Endothelial cell of umbilical vein (primary cell): ENCODE data around the gene KRTAP5-1. TPM values are rescaled to one million over a fixed set of nuclear protein-coding genes. Genes with fewer than 3 reads are reported as not detected.

ENCODE experiments used
- BruUV-seq: library from RNA; stranded (reverse); fragments of 400-500 nt; replicated peaks from 2 replicates; lab custom pipeline; 2021; lab: Mats Ljungman, UMichigan
- CTCF ChIA-PET: fragments of 300-600, 350-600 bp; sonication (Branson Sonifier 250); formaldehyde crosslinking; loops from one replicate; lab custom pipeline; 2021; ENCODE audit warnings: antibody characterized with exemption, inconsistent platforms; lab: Charles Lee
- POLR2A ChIA-PET: fragments of 300-600, 350-600 bp; sonication (Branson Sonifier 250); formaldehyde crosslinking; loops from one replicate; lab custom pipeline; 2021; ENCODE audit warnings: antibody characterized with exemption, inconsistent platforms; lab: Charles Lee
- DNase-seq: peaks from one replicate; pipeline ENCODE4 v3.0.0-alpha.2; 2011; ENCODE audit warnings: low read depth, low spot score
- FAIRE-seq: peaks from 2 replicates; lab custom pipeline; 2011; peaks lifted over from hg19 to GRCh38; lab: Jason Lieb, UNC
- H2AFZ ChIP-seq: 2 replicates; pipeline ENCODE4 v1.6.0; 2012; ENCODE audit warnings: low read depth, low read length, control low read depth, inconsistent platforms
- H3K27ac ChIP-seq: 2 replicates; pipeline ENCODE4 v1.5.1; 2011; ENCODE audit warnings: low read depth, mild to moderate bottlenecking, control low read depth, low read length, moderate library complexity; ENCODE audit not compliant: insufficient read depth
- H3K27me3 ChIP-seq, 2 experiments: 2 replicates each; pipeline versions ENCODE4 v1.6.0 to v1.6.1; 2011; ENCODE audit warnings: low read length in 2 of 2, mixed read lengths in 1 of 2; ENCODE audit not compliant: control insufficient read depth in 2 of 2, insufficient read depth in 2 of 2
- H3K36me3 ChIP-seq, 2 experiments: 2 replicates in 1 of 2; 3 replicates in 1 of 2; pipeline ENCODE4 v1.5.1; 2011; ENCODE audit warnings: low read length in 2 of 2, mild to moderate bottlenecking in 1 of 2, moderate library complexity in 1 of 2; ENCODE audit not compliant: control insufficient read depth in 2 of 2, insufficient read depth in 2 of 2; ENCODE audit errors: extremely low read depth in 1 of 2
- H3K4me1 ChIP-seq: 3 replicates; pipeline ENCODE4 v1.5.1; 2011; ENCODE audit warnings: mild to moderate bottlenecking, low read length; ENCODE audit not compliant: control insufficient read depth, insufficient read depth; ENCODE audit errors: extremely low read depth
- H3K4me2 ChIP-seq: 2 replicates; pipeline ENCODE4 v1.6.1; 2011; ENCODE audit warnings: low read length, control low read depth, mixed read lengths; ENCODE audit not compliant: insufficient read depth
- H3K4me3 ChIP-seq, 3 experiments: fragments of 200-600 bp in 1 of 3; sonication (generic), shearing (Covaris generic) in 1 of 3; replicated peaks in 1 of 3; 2 replicates each; pipeline ENCODE4 v1.5.1; 2011 to 2016; ENCODE audit warnings: control low read depth in 3 of 3, low read length in 3 of 3, mild to moderate bottlenecking in 2 of 3, inconsistent platforms in 1 of 3, low read depth in 1 of 3, moderate library complexity in 1 of 3; ENCODE audit not compliant: insufficient read depth in 1 of 3
- H3K79me2 ChIP-seq: 2 replicates; pipeline ENCODE4 v1.6.0; 2012; ENCODE audit warnings: low read length, inconsistent platforms; ENCODE audit not compliant: control insufficient read depth, insufficient read depth
- H3K9ac ChIP-seq: replicated peaks from 2 replicates; pipeline ENCODE3; 2011; ENCODE audit warnings: low read length, control low read depth; ENCODE audit not compliant: insufficient read depth; ENCODE audit errors: extremely low read depth
- H3K9me1 ChIP-seq: replicated peaks from 3 replicates; pipeline ENCODE4 v1.6.0; 2011; ENCODE audit warnings: mild to moderate bottlenecking, low read length; ENCODE audit not compliant: control insufficient read depth, insufficient read depth; ENCODE audit errors: extremely low read depth
- H3K9me3 ChIP-seq: replicated peaks from 2 replicates; pipeline ENCODE4 v1.5.1; 2012; ENCODE audit warnings: low read length, inconsistent platforms; ENCODE audit not compliant: control insufficient read depth, insufficient read depth
- H4K20me1 ChIP-seq: replicated peaks from 2 replicates; pipeline ENCODE3; 2011; ENCODE audit warnings: mild to moderate bottlenecking, low read length; ENCODE audit not compliant: control insufficient read depth, insufficient read depth; ENCODE audit errors: extremely low read depth
- EZH2 ChIP-seq: IDR thresholded peaks from 2 replicates; pipeline ENCODE4 v1.6.1; 2012; ENCODE audit warnings: borderline replicate concordance, low read depth, mild to moderate bottlenecking, moderate library complexity, low read length, inconsistent platforms; ENCODE audit not compliant: severe bottlenecking
- MAX ChIP-seq: IDR thresholded peaks from 2 replicates; pipeline ENCODE4 v1.6.1; 2011; ENCODE audit not compliant: insufficient read depth, insufficient read length
- POLR2A ChIP-seq: IDR thresholded peaks from 2 replicates; pipeline ENCODE4 v1.6.1; 2012; ENCODE audit warnings: low read depth, mild to moderate bottlenecking, control low read depth, low read length
- dilution Hi-C: fragments of 300-500 bp; cut with MboI; formaldehyde crosslinking; loops from one replicate; pipeline ENCODE4 v1.15.0; 2019; ENCODE audit warnings: low sequenced_read_pairs; ENCODE audit not compliant: extremely low pct_ligation_motif_present
- intact Hi-C: fragments of 100-400 bp; cut with micrococcal nuclease; formaldehyde crosslinking; loops from one replicate; pipeline ENCODE4 v1.10.0; 2022
- polyA plus RNA-seq, 4 experiments: library from polyadenylated mRNA; depleted of rRNA in 3 of 4; stranded (reverse) in 3 of 4; unstranded in 1 of 4; fragments of >200 nt; gene quantifications; 2 replicates each; pipeline versions ENCODE4 v1.2.1 to v1.2.3, GENCODE V29; 2011 to 2012; ENCODE audit warnings: missing spikeins in 1 of 4
- total RNA-seq: library from RNA; stranded (reverse); gene quantifications from 2 replicates; pipeline ENCODE4 v1.2.3, GENCODE V29; 2021
- TF ChIP-seq, protein P1 (sequence below), 2 donors: IDR thresholded peaks; 1 replicate in 1 of 2; 2 replicates in 1 of 2; pipeline ENCODE4 v1.5.1; 2011; ENCODE audit warnings: low read length in 2 of 2, mild to moderate bottlenecking in 2 of 2, moderate library complexity in 2 of 2, control low read depth in 1 of 2, inconsistent platforms in 1 of 2, low read depth in 1 of 2; ENCODE audit not compliant: insufficient read depth in 1 of 2; ENCODE audit errors: extremely low read depth in 1 of 2

Gene KRTAP5-1
- total and polyA plus RNA-seq, 2 donors (not counting 3 experiments of a cell fraction or from before 2014, with no cell fraction given), result not detected

- no peaks in the 10 kb centered on the region for H4K20me1 ChIP-seq
- no TSS peak for BruUV-seq
- FAIRE-seq, result peak; percentile 71
- TF ChIP-seq, protein P1, sequence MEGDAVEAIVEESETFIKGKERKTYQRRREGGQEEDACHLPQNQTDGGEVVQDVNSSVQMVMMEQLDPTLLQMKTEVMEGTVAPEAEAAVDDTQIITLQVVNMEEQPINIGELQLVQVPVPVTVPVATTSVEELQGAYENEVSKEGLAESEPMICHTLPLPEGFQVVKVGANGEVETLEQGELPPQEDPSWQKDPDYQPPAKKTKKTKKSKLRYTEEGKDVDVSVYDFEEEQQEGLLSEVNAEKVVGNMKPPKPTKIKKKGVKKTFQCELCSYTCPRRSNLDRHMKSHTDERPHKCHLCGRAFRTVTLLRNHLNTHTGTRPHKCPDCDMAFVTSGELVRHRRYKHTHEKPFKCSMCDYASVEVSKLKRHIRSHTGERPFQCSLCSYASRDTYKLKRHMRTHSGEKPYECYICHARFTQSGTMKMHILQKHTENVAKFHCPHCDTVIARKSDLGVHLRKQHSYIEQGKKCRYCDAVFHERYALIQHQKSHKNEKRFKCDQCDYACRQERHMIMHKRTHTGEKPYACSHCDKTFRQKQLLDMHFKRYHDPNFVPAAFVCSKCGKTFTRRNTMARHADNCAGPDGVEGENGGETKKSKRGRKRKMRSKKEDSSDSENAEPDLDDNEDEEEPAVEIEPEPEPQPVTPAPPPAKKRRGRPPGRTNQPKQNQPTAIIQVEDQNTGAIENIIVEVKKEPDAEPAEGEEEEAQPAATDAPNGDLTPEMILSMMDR (IDR thresholded peaks at IDR 0.05; ENCODE audit: extremely low read depth in 1 of 2, insufficient read depth in 1 of 2, low read depth in 1 of 2, low read length in 2 of 2), result peak; percentile 70 to 80
- no peak for TF ChIP-seq MAX
- no peak overlapping the region for H3K27ac ChIP-seq
- no peak overlapping the region for H2AFZ ChIP-seq
- peak; percentile 40 for DNase-seq
- H3K27me3 ChIP-seq, result peaks cover 10 to 16% of the 10 kb centered on the region in 2 experiments
- H3K4me1 ChIP-seq, result peaks cover 5% of the 10 kb centered on the region
- no peaks in the 10 kb centered on the region for H3K9me3 ChIP-seq
- H3K9ac ChIP-seq, result no peak overlapping the region
- ChIA-PET POLR2A (interaction anchor here (0.6 kb wide), 1 partner anchor 10 kb away, joined by 13 read pairs; the partner anchor contains the start of gene KRTAP5-1), CTCF (interaction anchor here (0.5 to 7.6 kb wide), 55 partner anchors 10 to 520 kb away, joined by 3 to 313 read pairs (median 4); partner anchors contain the start of genes KRTAP5-1, KRTAP5-2 and KRTAP5-4)
- H3K36me3 ChIP-seq, result no peaks in the 10 kb centered on the region
- dilution Hi-C loops (no loop called here), intact Hi-C loops (loop anchor here (1.0 to 10.0 kb wide), 6 partner anchors 28 to 372 kb away; partner anchors contain the start of gene TOLLIP)
- no peaks in the 10 kb centered on the region for H3K79me2 ChIP-seq
- H3K4me3 ChIP-seq, result no peak overlapping the region
- H3K9me1 ChIP-seq, result no peaks in the 10 kb centered on the region
- peak overlapping the region; percentile 22 for H3K4me2 ChIP-seq
These were observed 10.7 kb downstream of the KRTAP5-1 start for GRCh38 chr11:1574238-1574932.

GRCh38 chr11:1573903-1574237, 11.2 kb downstream of the KRTAP5-1 start:
- Histone ChIP-seq H3K9me3 (no peaks in the 10 kb centered on the region), H2AFZ (no peak overlapping the region), H3K4me2 (no peak overlapping the region), H3K27ac (no peak overlapping the region), H3K9ac (no peak overlapping the region), H3K27me3 (peaks cover 10 to 16% of the 10 kb centered on the region in 2 experiments), H4K20me1 (no peaks in the 10 kb centered on the region), H3K36me3 (no peaks in the 10 kb centered on the region), H3K9me1 (no peaks in the 10 kb centered on the region), H3K79me2 (no peaks in the 10 kb centered on the region), H3K4me3 (no peak overlapping the region), H3K4me1 (peaks cover 5% of the 10 kb centered on the region)
- dilution Hi-C loops (no loop called here), intact Hi-C loops (loop anchor here (1.0 to 10.0 kb wide), 6 partner anchors 28 to 371 kb away; partner anchors contain the start of gene TOLLIP)
- BruUV-seq, result no TSS peak
- POLR2A ChIA-PET, result no interaction called here
- CTCF ChIA-PET, result interaction anchor here (1.0 to 7.6 kb wide), 14 partner anchors 8 to 373 kb away, joined by 3 to 313 read pairs (median 12); no protein-coding TSS in a partner anchor
- TF ChIP-seq POLR2A (no peak), EZH2 (no peak)
- TF ChIP-seq, protein P1 (IDR thresholded peaks at IDR 0.05; ENCODE audit: extremely low read depth in 1 of 2, insufficient read depth in 1 of 2, low read depth in 1 of 2, low read length in 2 of 2), result no peak
- DNase-seq, result no peak
- FAIRE-seq, result no peak
